Measurements from ENCODE around the gene MCU.

DNA sequence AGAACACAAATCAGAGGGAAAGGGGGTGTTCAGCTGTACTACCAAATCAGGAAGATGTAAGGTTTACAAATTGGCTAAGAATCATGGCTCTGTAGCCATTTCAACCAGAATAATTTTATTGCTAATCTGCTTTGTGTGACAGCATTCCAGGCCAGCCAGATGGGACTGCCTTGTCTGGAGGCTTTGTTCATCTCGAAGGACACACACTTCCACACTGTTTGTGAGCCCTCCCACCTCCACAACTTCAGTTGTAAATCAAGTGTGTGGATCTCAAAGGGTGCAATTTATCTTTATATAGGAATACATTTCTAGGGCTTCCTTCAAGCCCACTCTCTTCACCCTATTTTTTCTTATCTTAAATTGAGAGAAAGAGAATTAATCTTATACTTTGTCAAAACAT, 194.7 kb downstream of the MCU start:
- TF ChIP-seq, protein P1, sequence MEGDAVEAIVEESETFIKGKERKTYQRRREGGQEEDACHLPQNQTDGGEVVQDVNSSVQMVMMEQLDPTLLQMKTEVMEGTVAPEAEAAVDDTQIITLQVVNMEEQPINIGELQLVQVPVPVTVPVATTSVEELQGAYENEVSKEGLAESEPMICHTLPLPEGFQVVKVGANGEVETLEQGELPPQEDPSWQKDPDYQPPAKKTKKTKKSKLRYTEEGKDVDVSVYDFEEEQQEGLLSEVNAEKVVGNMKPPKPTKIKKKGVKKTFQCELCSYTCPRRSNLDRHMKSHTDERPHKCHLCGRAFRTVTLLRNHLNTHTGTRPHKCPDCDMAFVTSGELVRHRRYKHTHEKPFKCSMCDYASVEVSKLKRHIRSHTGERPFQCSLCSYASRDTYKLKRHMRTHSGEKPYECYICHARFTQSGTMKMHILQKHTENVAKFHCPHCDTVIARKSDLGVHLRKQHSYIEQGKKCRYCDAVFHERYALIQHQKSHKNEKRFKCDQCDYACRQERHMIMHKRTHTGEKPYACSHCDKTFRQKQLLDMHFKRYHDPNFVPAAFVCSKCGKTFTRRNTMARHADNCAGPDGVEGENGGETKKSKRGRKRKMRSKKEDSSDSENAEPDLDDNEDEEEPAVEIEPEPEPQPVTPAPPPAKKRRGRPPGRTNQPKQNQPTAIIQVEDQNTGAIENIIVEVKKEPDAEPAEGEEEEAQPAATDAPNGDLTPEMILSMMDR (IDR thresholded peaks at IDR 0.05) = no peak
- no peak for TF ChIP-seq POLR2A (IDR thresholded peaks at IDR 0.05)
